Measurements from ENCODE around the gene BTK.

DNA sequence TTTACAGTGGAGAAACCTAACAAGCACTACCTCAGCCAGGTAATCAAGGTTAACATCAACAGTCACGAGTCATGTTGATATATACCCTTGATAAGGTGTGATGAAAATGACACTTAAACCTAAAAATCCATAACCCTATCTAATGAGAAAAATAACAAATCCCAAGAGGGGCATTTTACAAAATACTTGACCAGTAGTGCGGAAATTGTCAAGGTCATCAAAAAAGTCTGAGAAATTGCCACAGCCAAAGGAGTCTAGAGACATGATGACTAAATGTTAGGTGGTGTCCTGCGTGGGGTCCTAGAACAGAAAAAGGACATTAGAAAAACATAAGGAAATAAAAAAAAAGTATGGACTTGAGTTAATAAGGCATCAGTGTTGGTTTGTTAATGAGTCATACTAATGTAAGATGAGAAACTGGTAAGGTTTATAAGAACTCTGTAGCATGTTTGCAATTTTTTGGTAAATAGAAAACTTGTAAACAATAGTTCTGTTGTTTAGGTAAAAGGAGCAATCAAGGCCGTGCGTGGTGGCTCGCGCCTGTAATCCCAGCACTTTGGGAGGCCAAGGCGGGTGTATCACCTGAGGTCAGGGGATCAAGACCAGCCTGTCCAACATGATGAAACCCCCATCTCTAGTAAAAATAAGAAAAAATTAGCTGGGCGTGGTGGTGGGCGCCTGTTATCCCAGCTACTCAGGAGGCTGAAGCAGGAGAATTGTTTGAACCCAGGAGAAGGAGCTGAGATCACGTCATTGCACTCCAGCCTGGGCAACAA lies 7.7 kb upstream of the BTK start:
- TF ChIP-seq RAD21 (IDR thresholded peaks at IDR 0.05; ENCODE audit: low read depth), result no peak
- TF ChIP-seq, protein P1, sequence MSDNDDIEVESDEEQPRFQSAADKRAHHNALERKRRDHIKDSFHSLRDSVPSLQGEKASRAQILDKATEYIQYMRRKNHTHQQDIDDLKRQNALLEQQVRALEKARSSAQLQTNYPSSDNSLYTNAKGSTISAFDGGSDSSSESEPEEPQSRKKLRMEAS (IDR thresholded peaks at IDR 0.05), result no peak
